ENCODE data around the gene BRD3.
A peak's percentile ranks its signal among the peaks of the same experiment; 100 is the strongest.

Gene BRD3

GRCh38 chr9:134040781-134041648, 26.8 kb downstream of the BRD3 start:
- ATAC-seq (ENCODE audit: low read depth) (no peak), DNase-seq (ENCODE audit: low spot score) (peak; percentile 46)
- TF ChIP-seq CTCF (IDR thresholded peaks at IDR 0.05; ENCODE audit: poor library complexity, severe bottlenecking) = no peak
- H3K9me3 ChIP-seq (ENCODE audit: severe bottlenecking) = no peaks in the 10 kb centered on the region
- H3K27me3 ChIP-seq (ENCODE audit: insufficient read depth, poor library complexity, severe bottlenecking) = no peaks in the 10 kb centered on the region
- H3K4me1 ChIP-seq (ENCODE audit: insufficient read depth, poor library complexity, severe bottlenecking) = no peaks in the 10 kb centered on the region
- peaks cover 90% of the 10 kb centered on the region for H3K36me3 ChIP-seq (ENCODE audit: low read depth)
- H3K27ac ChIP-seq (ENCODE audit: poor library complexity, severe bottlenecking) = no peak overlapping the region
- H3K4me3 ChIP-seq (ENCODE audit: severe bottlenecking) = no peak overlapping the region

DNA sequence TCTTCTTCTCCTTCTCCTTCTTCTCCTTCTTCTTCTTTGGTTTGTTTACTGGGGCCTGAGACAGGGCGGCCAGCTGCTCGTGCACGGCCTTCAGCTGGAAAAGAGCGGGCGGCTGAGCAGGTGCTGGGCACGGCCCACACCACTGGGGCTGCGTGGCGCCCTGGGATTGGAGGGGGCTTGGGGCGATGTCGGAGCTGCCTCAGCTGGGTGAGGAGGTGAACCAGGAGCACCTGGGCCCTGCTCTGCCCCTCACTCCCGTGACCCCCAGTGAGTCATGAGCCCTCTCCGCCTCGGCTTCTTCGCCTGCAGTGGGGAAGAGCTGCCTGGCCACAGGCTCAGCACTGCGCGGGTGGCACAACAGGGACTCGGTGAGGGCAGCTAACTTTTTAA, 27.7 kb downstream of the BRD3 start:
- no peaks in the 10 kb centered on the region for H3K27me3 ChIP-seq (ENCODE audit: insufficient read depth, poor library complexity, severe bottlenecking)
- ATAC-seq (ENCODE audit: low read depth) (no peak), DNase-seq (ENCODE audit: low spot score) (no peak)
- no peak for TF ChIP-seq CTCF (IDR thresholded peaks at IDR 0.05; ENCODE audit: poor library complexity, severe bottlenecking)
- no peak overlapping the region for H3K27ac ChIP-seq (ENCODE audit: poor library complexity, severe bottlenecking)
- H3K36me3 ChIP-seq (ENCODE audit: low read depth) = peaks cover 90% of the 10 kb centered on the region
- H3K9me3 ChIP-seq (ENCODE audit: severe bottlenecking) = no peaks in the 10 kb centered on the region
- H3K4me3 ChIP-seq (ENCODE audit: severe bottlenecking) = no peak overlapping the region
- no peaks in the 10 kb centered on the region for H3K4me1 ChIP-seq (ENCODE audit: insufficient read depth, poor library complexity, severe bottlenecking)

DNA sequence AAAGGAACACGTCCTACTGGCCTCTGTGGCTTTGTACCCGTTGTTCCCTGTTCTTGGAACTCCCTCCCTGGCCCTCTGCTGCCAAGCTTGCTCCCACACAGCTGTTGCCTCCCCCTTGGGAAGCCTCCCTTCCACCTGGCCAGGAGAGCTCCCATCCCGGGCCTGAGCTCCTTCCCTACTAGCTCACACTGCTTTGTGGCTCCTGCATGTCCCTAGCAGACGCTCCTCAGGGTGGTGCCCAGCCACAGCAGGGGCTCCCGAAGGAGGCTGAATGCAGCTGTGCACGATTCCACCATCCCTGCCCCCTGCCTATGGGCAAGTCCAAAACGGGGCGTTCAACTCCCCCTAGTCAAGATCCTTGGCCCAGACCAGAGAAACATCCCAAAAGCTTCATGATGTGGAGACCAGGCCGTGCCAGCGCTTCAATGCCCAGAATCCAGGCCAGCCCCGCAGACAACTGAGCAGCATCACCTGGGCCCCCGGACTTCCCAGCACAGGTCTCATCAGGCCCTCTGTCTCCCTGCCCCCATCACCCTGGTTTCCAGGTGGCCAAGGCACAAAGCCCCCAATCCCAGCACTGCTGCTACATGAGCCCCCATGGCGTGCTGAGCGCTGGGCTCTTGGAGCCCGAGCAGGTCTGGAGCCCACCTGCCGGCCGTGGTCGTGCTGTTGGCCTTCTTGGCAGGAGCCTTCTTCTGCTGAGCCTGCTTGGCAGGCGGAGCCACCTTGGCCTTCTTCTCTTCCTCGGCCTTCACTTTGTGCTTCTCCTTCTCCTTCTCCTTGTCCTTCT, 28.2 kb downstream of the BRD3 start:
- peaks cover 87% of the 10 kb centered on the region for H3K36me3 ChIP-seq (ENCODE audit: low read depth)
- H3K4me3 ChIP-seq (ENCODE audit: severe bottlenecking) = no peak overlapping the region
- no peaks in the 10 kb centered on the region for H3K27me3 ChIP-seq (ENCODE audit: insufficient read depth, poor library complexity, severe bottlenecking)
- no peak for TF ChIP-seq CTCF (IDR thresholded peaks at IDR 0.05; ENCODE audit: poor library complexity, severe bottlenecking)
- no peaks in the 10 kb centered on the region for H3K4me1 ChIP-seq (ENCODE audit: insufficient read depth, poor library complexity, severe bottlenecking)
- ATAC-seq (ENCODE audit: low read depth) = no peak
- H3K9me3 ChIP-seq (ENCODE audit: severe bottlenecking) = no peaks in the 10 kb centered on the region
- DNase-seq (ENCODE audit: low spot score) = no peak
- H3K27ac ChIP-seq (ENCODE audit: poor library complexity, severe bottlenecking) = no peak overlapping the region

- no peak overlapping the region for H3K27ac ChIP-seq (ENCODE audit: poor library complexity, severe bottlenecking)
- DNase-seq (ENCODE audit: low spot score) (no peak), ATAC-seq (ENCODE audit: low read depth) (no peak)
- H3K9me3 ChIP-seq (ENCODE audit: severe bottlenecking) = no peaks in the 10 kb centered on the region
- peaks cover 90% of the 10 kb centered on the region for H3K36me3 ChIP-seq (ENCODE audit: low read depth)
- H3K4me1 ChIP-seq (ENCODE audit: insufficient read depth, poor library complexity, severe bottlenecking) = no peaks in the 10 kb centered on the region
- H3K27me3 ChIP-seq (ENCODE audit: insufficient read depth, poor library complexity, severe bottlenecking) = no peaks in the 10 kb centered on the region
- TF ChIP-seq CTCF (IDR thresholded peaks at IDR 0.05; ENCODE audit: poor library complexity, severe bottlenecking) = no peak
- H3K4me3 ChIP-seq (ENCODE audit: severe bottlenecking) = no peak overlapping the region
Measured at GRCh38 chr9:134037641-134038040, 30.2 kb downstream of the BRD3 start.
